HG02884 (cell line): Measurements from ENCODE around the gene KANTR.
"Not testable (repeated sequence)": the region's sequence is repeated elsewhere in the genome, so short reads cannot be mapped to it uniquely, and the experiment has no call there.

Experiments used
- ATAC-seq: cut with Tn5 transposase; IDR thresholded peaks from one replicate; pipeline ENCODE4 v1.9.1; 2021; ENCODE audit warnings: mild to moderate bottlenecking, moderate library complexity; ENCODE audit not compliant: unreplicated experiment

KANTR gene

GRCh38 chrX:53122013-53122412, 28.1 kb downstream of the KANTR start:
- no peak for ATAC-seq

- no peak for ATAC-seq
These were observed 31.6 kb downstream of the KANTR start for GRCh38 chrX:53125506-53125905.

- ATAC-seq: no peak
These were observed 32.4 kb downstream of the KANTR start for GRCh38 chrX:53126377-53126776.

GRCh38 chrX:53128097-53128749, 34.3 kb downstream of the KANTR start:
- no peak for ATAC-seq

GRCh38 chrX:53133400-53133799, 39.5 kb downstream of the KANTR start:
- no peak for ATAC-seq

GRCh38 chrX:53135581-53135980, 41.6 kb downstream of the KANTR start:
- ATAC-seq: no peak

- ATAC-seq: no peak
These were observed 59.6 kb downstream of the KANTR start for GRCh38 chrX:53153581-53153980.

GRCh38 chrX:53155512-53156206, 61.7 kb downstream of the KANTR start:
- ATAC-seq: no peak

GRCh38 chrX:53156207-53156596, 62.3 kb downstream of the KANTR start:
- no peak for ATAC-seq

GRCh38 chrX:53159184-53159583, 65.2 kb downstream of the KANTR start:
- no peak for ATAC-seq

GRCh38 chrX:53160297-53160983, 66.5 kb downstream of the KANTR start:
- no peak for ATAC-seq

GRCh38 chrX:53163436-53163835, 69.5 kb downstream of the KANTR start:
- no peak for ATAC-seq

GRCh38 chrX:53164566-53164965, 70.6 kb downstream of the KANTR start:
- not testable (repeated sequence) for ATAC-seq

GRCh38 chrX:53166103-53166502, 72.2 kb downstream of the KANTR start:
- no peak for ATAC-seq

GRCh38 chrX:53171356-53171755, 77.4 kb downstream of the KANTR start:
- ATAC-seq: no peak
